Mesodermal cell (in vitro differentiated cells): ENCODE results near the gene PIK3CB.

Experiments used
- H3K27ac ChIP-seq: 2 replicates; pipeline ENCODE4 v1.7.0; 2013; ENCODE audit warnings: mild to moderate bottlenecking, low read depth, low read length, moderate library complexity; ENCODE audit not compliant: severe bottlenecking
- H3K36me3 ChIP-seq: 2 replicates; pipeline ENCODE4 v1.7.1; 2013; ENCODE audit warnings: mild to moderate bottlenecking, low read length, moderate library complexity; ENCODE audit not compliant: control insufficient read depth, insufficient read depth
- H3K4me1 ChIP-seq: one replicate; pipeline ENCODE4 v1.7.1; 2013; ENCODE audit warnings: mild to moderate bottlenecking, low read length; ENCODE audit not compliant: insufficient read depth, control insufficient read depth, poor library complexity, severe bottlenecking
- H3K4me3 ChIP-seq: 2 replicates; pipeline ENCODE4 v1.7.0; 2013; ENCODE audit warnings: low read length, control low read depth, mild to moderate bottlenecking; ENCODE audit not compliant: insufficient read depth, poor library complexity, severe bottlenecking; ENCODE audit errors: extremely low read depth
- H3K9me3 ChIP-seq: 2 replicates; pipeline ENCODE4 v1.7.1; 2013; ENCODE audit warnings: mild to moderate bottlenecking, low read length, moderate library complexity; ENCODE audit not compliant: control insufficient read depth
- WGBS, 2 experiments: methylation state at CpG; one replicate each; pipeline ENCODE4 v1.1.5; 2013; ENCODE audit warnings: missing lambda C conversion rate in 2 of 2; ENCODE audit not compliant: insufficient coverage in 2 of 2; 5-methylcytosine and 5-hydroxymethylcytosine counted together

Gene PIK3CB

DNA sequence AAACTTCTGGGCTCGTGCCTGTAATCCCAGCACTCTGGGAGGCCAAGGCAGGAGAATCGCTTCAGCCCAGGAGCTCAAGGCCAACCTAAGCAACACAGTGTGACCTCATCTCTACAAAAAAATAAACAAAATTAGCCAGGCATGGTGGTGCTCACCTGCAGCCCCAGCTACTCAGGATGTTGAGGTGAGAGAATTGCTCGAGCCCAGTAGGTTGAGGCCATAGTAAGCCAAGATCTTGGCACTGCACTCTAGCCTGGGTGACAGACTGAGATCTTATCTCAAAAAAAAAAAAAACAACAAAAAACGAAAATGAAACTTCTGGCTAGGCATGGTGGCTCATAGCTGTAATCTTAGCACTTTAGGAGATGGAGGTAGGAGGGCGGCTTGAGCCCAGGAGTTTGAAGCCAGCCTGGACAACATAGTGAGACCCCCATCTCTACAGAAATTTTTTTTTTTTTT, 53.7 kb downstream of the PIK3CB start:
- Histone ChIP-seq H3K27ac (no peak overlapping the region), H3K4me3 (no peak overlapping the region), H3K9me3 (no peaks in the 10 kb centered on the region), H3K36me3 (no peaks in the 10 kb centered on the region), H3K4me1 (no peaks in the 10 kb centered on the region)
- WGBS, 2 experiments = 87 to 96% methylated on average over 3 to 4 of the region's 5 CpGs

DNA sequence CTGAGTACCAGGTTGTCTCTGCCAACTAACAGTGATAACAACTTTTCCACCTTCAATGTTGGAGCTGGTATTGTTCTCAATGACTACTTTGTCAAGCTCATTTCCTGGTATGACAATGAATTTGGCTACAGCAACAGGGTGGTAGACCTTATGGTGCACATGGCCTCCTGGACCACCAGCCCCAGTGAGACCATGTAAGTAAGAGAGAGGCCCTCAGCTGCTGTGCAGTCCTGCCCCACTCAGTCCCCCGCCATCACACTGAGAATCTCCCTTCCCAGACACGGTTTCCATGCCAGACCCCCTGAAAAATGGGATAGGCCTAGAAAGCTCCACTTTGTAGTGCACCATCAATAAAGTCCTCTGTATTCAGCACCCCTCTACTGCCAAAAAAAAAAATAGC, 56.1 kb downstream of the PIK3CB start:
- H3K4me3 ChIP-seq = no peak overlapping the region
- no peak overlapping the region for H3K27ac ChIP-seq
- H3K9me3 ChIP-seq = no peaks in the 10 kb centered on the region
- H3K36me3 ChIP-seq = no peaks in the 10 kb centered on the region
- peaks cover 12% of the 10 kb centered on the region for H3K4me1 ChIP-seq
- WGBS, 2 experiments = 86% methylated on average over 2 of the region's 2 CpGs

DNA sequence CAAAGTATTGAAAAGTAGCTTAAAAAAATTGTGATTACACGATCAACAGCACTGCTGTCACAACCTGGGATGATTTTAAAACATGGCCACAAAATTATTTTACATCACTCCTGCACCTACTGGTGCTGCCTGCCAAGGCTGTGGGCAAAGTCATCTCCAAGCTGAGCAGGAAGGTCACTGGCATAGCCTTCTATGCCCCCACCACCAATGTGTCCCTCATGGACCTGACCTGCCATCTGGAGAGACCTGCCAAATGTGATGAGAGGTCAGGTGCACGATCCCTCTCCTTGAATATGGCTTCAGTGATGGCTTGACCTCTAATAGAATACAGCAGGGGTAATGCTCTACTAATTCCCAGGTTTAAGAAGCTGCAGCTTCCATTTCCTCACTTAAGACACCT, 57.8 kb downstream of the PIK3CB start:
- H3K36me3 ChIP-seq = no peaks in the 10 kb centered on the region
- no peak overlapping the region for H3K4me3 ChIP-seq
- 90 to 100% methylated on average over 1 to 2 of the region's 2 CpGs for WGBS, 2 experiments
- H3K27ac ChIP-seq = no peak overlapping the region
- no peaks in the 10 kb centered on the region for H3K9me3 ChIP-seq
- H3K4me1 ChIP-seq = peaks cover 12% of the 10 kb centered on the region

DNA sequence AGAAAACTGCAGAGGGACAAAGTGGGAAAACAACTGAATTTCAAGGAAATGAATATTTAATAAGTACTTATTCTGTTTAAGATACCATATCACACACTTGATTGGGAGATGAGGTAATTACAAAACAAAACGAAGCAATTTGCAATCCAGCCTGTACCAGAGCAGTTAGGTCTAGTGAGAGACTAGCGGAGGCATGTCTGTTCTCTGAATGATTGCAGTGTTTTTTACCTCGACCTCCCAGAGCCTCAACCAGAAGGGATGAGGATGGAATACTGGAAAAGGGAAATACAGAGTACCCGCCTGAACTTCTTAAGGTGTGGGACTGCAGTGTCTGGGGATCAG, 59.5 kb downstream of the PIK3CB start:
- H3K27ac ChIP-seq = peak overlapping the region; percentile 71
- H3K4me3 ChIP-seq = no peak overlapping the region
- H3K9me3 ChIP-seq = no peaks in the 10 kb centered on the region
- H3K4me1 ChIP-seq = peaks cover 12% of the 10 kb centered on the region
- no peaks in the 10 kb centered on the region for H3K36me3 ChIP-seq
- 92 to 100% methylated on average over 1 to 2 of the region's 4 CpGs for WGBS, 2 experiments

DNA sequence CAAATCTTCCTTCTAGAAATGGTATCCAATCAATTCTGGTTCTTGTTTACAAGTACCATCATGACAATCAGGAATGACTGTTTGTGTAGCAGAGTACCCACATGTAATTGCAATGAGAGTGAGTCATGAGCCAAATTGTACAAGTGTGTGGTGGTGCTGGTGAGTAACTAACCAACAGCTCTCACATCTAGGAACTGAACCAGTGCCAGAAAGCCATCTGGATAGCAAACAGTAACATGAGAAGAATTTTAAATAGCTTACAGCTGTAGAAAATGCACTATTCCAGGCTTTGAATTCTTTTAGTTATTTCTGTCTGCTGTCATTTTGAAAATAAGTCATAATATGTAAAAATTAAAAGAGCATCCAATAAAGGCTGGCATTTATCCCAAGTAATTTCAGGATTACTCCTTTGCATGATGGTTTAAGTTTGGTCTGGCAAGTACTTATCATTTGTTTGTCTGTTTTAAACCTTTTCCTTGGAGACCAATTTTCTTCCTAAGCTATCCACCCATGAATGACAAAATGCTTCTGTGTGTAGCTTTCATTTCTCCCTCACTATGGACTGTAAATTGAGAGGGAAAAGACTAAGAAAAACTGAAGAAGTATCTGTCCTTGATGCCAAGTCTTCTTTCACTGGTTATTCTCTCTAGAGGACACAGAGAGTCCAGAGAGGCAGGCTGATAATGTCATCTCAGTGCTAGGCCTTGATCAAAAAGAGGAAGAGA, 60.0 kb downstream of the PIK3CB start:
- no peaks in the 10 kb centered on the region for H3K36me3 ChIP-seq
- H3K9me3 ChIP-seq = no peaks in the 10 kb centered on the region
- H3K4me3 ChIP-seq = no peak overlapping the region
- H3K27ac ChIP-seq = peak overlapping the region; percentile 71
- H3K4me1 ChIP-seq = peaks cover 12% of the 10 kb centered on the region

DNA sequence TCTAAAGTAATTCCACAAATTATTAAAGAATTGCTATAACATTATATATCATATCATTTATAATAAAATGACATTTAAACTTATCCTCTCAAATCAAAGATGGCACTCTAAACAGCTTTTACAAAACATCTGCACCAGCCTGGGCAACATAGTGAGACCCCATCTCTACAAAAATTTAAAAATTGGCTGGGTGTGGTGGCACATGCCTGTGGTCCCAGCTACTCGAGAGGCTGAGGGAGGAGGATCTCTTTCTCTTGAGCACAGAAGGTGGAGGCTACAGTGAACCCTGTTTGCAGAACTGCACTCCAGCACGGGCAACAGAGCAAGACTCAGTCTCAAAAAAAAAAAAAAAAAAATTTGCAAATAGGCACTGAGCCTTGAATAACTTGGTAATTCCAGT, 63.1 kb downstream of the PIK3CB start:
- H3K9me3 ChIP-seq = peaks cover 21% of the 10 kb centered on the region
- WGBS, 2 experiments = 100% methylated on average over 1 of the region's 2 CpGs; no CpG with 5 or more reads in 1 of the 2 experiments
- no peak overlapping the region for H3K4me3 ChIP-seq
- H3K36me3 ChIP-seq = peaks cover 18% of the 10 kb centered on the region
- H3K4me1 ChIP-seq = peaks cover 12% of the 10 kb centered on the region
- H3K27ac ChIP-seq = no peak overlapping the region

DNA sequence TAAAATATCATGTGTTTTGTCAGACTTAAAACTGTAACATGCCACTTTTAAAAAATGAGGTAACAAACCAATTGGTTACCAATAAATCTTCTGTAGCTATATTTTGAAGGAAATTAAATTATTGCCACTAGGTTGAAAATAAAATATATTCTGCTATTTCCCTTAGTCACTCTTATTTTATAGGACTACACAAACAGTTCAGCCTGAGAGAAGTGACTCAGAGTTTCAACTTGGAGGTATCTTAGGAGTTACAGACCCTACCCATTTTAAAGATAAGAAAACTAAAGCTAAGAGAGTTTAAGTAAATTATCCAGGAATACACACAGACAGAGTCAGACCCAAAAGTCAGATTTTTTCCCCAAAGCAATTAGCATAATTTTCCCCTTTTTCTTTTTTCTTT, 65.1 kb downstream of the PIK3CB start:
- Histone ChIP-seq H3K9me3 (peaks cover 21% of the 10 kb centered on the region), H3K4me1 (peaks cover 3% of the 10 kb centered on the region), H3K36me3 (peaks cover 18% of the 10 kb centered on the region), H3K27ac (no peak overlapping the region), H3K4me3 (no peak overlapping the region)

DNA sequence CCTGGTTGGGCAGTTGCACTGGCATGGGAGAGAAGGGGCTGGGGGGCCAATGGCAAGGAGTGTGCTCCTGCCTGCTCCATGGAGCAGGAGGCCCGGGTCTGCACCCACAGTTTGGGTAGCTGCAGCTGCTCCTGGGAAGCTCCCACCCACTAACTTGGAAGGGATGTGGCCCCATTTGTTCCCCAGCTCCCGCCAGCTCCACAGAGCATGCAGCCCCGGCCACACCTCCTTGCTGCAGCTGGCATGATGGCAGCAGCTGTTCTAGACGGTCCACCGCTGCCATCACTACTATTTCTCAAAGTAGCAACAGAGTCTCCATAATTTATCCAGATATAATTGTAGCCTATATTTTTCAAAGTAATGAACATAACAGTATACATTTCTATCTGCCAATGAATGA, 65.8 kb downstream of the PIK3CB start:
- Histone ChIP-seq H3K27ac (no peak overlapping the region), H3K4me3 (no peak overlapping the region), H3K4me1 (no peaks in the 10 kb centered on the region), H3K9me3 (peaks cover 21% of the 10 kb centered on the region), H3K36me3 (peaks cover 18% of the 10 kb centered on the region)
- 92 to 93% methylated on average over 2 to 3 of the region's 5 CpGs for WGBS, 2 experiments

DNA sequence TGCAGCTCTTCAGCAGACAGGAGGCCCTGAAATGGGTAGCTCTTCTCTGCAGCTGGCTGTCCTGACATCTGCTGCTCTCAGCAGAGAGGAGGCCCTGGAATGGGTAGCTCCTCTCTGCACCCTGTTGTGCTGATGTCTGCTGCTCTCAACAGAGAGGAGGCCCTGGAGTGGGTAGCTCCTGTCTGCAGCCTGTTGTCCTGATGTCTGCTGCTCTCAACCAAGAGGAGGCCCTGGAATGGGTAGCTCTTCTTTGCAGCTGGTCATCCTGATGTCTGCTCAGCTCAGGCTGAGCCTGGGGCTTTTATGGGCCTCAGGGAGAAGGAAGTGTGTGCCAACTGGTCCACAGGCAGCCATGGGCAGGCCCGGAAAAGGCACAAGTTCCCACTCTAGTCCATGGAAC, 66.6 kb downstream of the PIK3CB start:
- 86 to 100% methylated on average over 1 of the region's 1 CpG for WGBS, 2 experiments
- no peak overlapping the region for H3K27ac ChIP-seq
- H3K36me3 ChIP-seq = peaks cover 18% of the 10 kb centered on the region
- H3K9me3 ChIP-seq = peaks cover 21% of the 10 kb centered on the region
- no peaks in the 10 kb centered on the region for H3K4me1 ChIP-seq
- no peak overlapping the region for H3K4me3 ChIP-seq

DNA sequence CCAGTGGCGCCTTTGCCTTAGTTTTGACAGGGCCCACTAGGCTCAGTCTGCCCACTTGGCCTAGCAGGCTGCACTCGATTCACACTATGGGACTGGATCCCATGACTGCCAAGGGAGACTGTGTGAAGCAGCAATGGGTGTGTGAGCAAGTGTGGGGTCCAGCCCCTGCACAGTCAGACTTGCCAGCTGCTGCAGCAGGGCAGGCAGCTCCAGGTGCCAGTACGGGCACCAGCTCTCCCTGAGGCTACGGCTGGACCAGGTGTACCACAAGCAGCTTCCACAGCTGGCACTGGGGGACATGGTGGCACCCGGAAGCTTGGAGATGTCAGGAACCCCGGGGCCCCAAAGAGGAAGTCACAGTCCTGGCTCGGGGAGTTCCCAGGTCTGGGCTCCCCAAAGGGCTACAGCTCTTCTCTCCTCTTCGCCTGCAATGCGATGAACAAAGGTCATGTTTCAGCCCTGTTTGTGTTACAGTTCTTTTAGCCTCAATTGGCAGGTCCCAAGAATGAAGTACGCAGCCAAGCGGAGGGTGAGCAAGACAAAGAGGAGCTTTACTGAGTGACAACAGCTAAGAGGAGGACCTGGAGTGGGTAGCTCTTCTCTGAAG, 67.1 kb downstream of the PIK3CB start:
- Histone ChIP-seq H3K9me3 (peaks cover 21% of the 10 kb centered on the region), H3K4me1 (no peaks in the 10 kb centered on the region), H3K4me3 (no peak overlapping the region), H3K27ac (no peak overlapping the region), H3K36me3 (peaks cover 18% of the 10 kb centered on the region)
- WGBS, 2 experiments = 93 to 95% methylated on average over 11 of the region's 11 CpGs

DNA sequence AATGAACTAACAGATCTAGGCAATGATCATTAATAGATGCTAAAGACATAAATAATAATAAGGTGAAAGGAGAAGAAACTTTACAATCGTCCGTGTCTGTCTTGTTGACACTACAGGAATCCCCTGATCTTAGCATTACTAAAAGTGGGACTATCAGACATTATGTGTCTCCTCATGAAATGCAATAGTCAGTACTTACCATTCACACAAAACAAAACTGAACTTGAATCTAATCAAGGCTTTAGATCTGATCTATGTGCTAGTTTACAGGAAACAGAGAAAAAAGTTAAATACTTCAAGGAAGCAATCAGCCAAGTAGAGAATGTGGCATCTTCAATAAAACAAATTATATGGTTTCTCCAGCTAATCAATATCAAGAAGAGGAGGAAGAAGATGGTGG, 73.7 kb downstream of the PIK3CB start:
- Histone ChIP-seq H3K9me3 (no peaks in the 10 kb centered on the region), H3K27ac (no peak overlapping the region), H3K4me3 (no peak overlapping the region), H3K4me1 (no peaks in the 10 kb centered on the region), H3K36me3 (no peaks in the 10 kb centered on the region)
- no CpG with 5 or more reads among the region's 2 CpGs for WGBS, 2 experiments
